ENCODE data around the gene PCED1A.

- TF ChIP-seq POLR2A (IDR thresholded peaks at IDR 0.05; ENCODE audit: extremely low read depth, insufficient read length), result no peak
- TF ChIP-seq CTCF (IDR thresholded peaks at IDR 0.05; ENCODE audit: low read depth, low read length), result no peak
- no peak for TF ChIP-seq MYC (IDR thresholded peaks at IDR 0.05; ENCODE audit: low read depth, low read length)
- no peak for TF ChIP-seq MAX (IDR thresholded peaks at IDR 0.05; ENCODE audit: low read depth, low read length)
Observed at GRCh38 chr20:2874456-2874855, 34.0 kb upstream of the PCED1A start.

Measured in NB4 (cell line).